Choroid plexus epithelial cell (primary cell): Measurements from ENCODE around the gene PDZD2.
A peak's percentile ranks its signal among the peaks of the same experiment; 100 is the strongest.

Experiments
- DNase-seq: peaks from one replicate; pipeline ENCODE4 v3.0.0-alpha.2; 2010; ENCODE audit warnings: low read depth
- H3K4me3 ChIP-seq: 2 replicates; pipeline ENCODE4 v1.5.1; 2011; ENCODE audit warnings: low read depth, mild to moderate bottlenecking, control low read depth, low read length, moderate library complexity
- TF ChIP-seq, protein P1 (sequence below): conservative IDR thresholded peaks from 2 replicates; pipeline ENCODE4 v1.5.1; 2011; ENCODE audit warnings: low read depth, mild to moderate bottlenecking, control low read depth, inconsistent platforms, low read length, moderate library complexity

PDZD2 gene

GRCh38 chr5:32144378-32145207 lies 505.7 kb downstream of the PDZD2 start:
- no peak for DNase-seq
- no peak overlapping the region for H3K4me3 ChIP-seq
- TF ChIP-seq, protein P1, sequence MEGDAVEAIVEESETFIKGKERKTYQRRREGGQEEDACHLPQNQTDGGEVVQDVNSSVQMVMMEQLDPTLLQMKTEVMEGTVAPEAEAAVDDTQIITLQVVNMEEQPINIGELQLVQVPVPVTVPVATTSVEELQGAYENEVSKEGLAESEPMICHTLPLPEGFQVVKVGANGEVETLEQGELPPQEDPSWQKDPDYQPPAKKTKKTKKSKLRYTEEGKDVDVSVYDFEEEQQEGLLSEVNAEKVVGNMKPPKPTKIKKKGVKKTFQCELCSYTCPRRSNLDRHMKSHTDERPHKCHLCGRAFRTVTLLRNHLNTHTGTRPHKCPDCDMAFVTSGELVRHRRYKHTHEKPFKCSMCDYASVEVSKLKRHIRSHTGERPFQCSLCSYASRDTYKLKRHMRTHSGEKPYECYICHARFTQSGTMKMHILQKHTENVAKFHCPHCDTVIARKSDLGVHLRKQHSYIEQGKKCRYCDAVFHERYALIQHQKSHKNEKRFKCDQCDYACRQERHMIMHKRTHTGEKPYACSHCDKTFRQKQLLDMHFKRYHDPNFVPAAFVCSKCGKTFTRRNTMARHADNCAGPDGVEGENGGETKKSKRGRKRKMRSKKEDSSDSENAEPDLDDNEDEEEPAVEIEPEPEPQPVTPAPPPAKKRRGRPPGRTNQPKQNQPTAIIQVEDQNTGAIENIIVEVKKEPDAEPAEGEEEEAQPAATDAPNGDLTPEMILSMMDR = no peak

DNA sequence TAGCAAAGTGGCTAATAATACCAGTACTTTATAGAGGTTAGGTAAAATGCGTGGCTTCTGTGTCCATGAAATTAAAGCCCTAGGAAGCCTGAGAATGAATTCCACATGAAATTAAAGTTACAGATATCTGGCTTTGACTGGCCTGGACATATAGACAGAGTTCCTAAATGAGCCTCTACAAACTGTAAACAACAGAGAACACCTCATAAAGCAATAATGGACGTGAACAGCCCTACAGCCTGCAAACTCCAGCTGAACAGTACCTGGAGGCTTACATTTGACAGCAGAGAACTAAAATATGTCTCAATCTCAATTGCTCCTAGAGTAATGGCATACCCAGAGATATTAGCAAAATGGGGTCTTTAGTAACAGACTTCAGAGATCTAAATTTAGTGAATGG lies 506.4 kb downstream of the PDZD2 start:
- TF ChIP-seq, protein P1 = no peak

DNA sequence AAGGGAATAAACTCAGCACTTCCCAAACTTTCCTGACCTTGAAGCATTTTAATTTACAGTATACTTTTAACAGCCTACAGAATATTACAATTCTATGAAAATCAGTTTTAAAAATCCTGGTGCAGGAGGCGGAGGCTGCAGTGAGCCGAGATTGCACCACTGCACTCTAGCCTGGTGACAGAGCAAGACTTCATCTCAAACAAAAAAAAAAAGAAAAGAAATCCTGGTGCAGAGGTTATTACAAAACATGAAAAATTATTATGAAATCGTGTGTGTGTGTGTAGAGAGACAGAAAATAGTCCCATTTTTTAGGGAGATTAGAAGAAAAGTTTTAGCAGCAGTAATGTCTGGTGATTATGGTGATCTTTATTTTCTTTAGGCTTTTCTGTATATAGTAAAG lies 508.3 kb downstream of the PDZD2 start:
- peak; percentile 36 for DNase-seq
- no peak overlapping the region for H3K4me3 ChIP-seq
- TF ChIP-seq, protein P1 = no peak

More for the DNA sequence above, 506.4 kb downstream of the PDZD2 start:
- no peak overlapping the region for H3K4me3 ChIP-seq
- no peak for DNase-seq

- H3K4me3 ChIP-seq = no peak overlapping the region
- TF ChIP-seq, protein P1 = no peak
- no peak for DNase-seq
Measured at GRCh38 chr5:32147959-32148358, 509.0 kb downstream of the PDZD2 start.

DNA sequence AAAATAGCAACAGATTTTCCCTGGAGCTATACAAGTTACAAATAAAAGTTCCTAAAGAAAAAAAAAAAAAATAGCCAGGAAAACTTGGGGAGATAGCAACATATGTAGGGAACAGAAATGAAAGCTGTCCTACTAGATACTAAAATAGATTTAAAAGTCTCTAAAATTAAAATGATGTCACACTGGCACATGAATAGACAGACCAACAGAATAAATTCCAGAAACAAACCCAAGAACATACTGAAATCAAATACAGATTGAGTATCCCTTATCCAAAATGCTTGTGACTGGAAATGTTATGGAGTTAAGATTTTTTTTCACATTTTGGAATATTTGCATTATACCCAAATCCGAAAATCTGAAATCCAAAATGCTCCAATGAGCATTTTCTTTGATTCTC lies 511.4 kb downstream of the PDZD2 start:
- TF ChIP-seq, protein P1 = no peak
- H3K4me3 ChIP-seq = no peak overlapping the region
- no peak for DNase-seq

DNA sequence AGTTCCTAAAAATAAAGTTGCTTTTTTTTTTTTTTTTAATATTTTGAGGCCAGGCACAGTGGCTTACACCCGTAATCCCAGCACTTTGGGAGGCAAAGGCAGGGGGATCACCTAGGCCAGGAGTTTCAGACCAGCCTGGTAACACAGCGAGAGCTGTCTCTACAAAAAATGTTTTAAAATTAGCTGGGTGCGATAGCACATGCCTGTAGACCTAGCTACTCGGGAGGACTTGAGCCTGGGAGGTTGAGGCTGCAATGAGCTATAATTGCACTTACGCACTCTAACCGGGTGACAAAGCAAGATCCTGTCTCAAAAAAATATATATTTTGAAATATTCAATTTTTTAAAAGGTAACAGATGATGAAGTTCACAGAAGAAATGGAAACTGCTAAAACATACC lies 512.3 kb downstream of the PDZD2 start:
- no peak for DNase-seq
- TF ChIP-seq, protein P1 = no peak
- no peak overlapping the region for H3K4me3 ChIP-seq

GRCh38 chr5:32153723-32154122 lies 514.8 kb downstream of the PDZD2 start:
- DNase-seq = peak; percentile 32
- no peak overlapping the region for H3K4me3 ChIP-seq
- TF ChIP-seq, protein P1 = no peak
